Ishikawa (cell line): Measurements from ENCODE around the gene FAM83G.

Experiments used
- CEBPB ChIP-seq: IDR thresholded peaks from 2 replicates; pipeline ENCODE4 v1.6.1; 2012
- CREB1 ChIP-seq: IDR thresholded peaks from 2 replicates; pipeline ENCODE4 v1.6.1; 2012; ENCODE audit warnings: low read depth
- EGR1 ChIP-seq: IDR thresholded peaks from 2 replicates; pipeline ENCODE4 v1.6.1; 2012
- EP300 ChIP-seq: IDR thresholded peaks from 2 replicates; pipeline ENCODE4 v1.6.1; 2012; ENCODE audit warnings: borderline replicate concordance
- FOXM1 ChIP-seq: IDR thresholded peaks from 2 replicates; pipeline ENCODE4 v1.6.1; 2012; ENCODE audit warnings: low read depth, borderline replicate concordance
- NFIC ChIP-seq: IDR thresholded peaks from 2 replicates; pipeline ENCODE4 v1.6.1; 2012
- RAD21 ChIP-seq: IDR thresholded peaks from 2 replicates; pipeline ENCODE4 v1.6.1; 2012; ENCODE audit warnings: low read depth
- REST ChIP-seq: IDR thresholded peaks from 2 replicates; pipeline ENCODE4 v1.6.1; 2012; ENCODE audit warnings: low read depth, mild to moderate bottlenecking
- TAF1 ChIP-seq: IDR thresholded peaks from 2 replicates; pipeline ENCODE4 v1.6.1; 2012; ENCODE audit warnings: low read depth, mild to moderate bottlenecking
- TCF12 ChIP-seq: IDR thresholded peaks from 2 replicates; pipeline ENCODE4 v1.6.1; 2012; ENCODE audit warnings: low read depth
- TEAD4 ChIP-seq: IDR thresholded peaks from 2 replicates; pipeline ENCODE4 v1.6.1; 2012
- USF1 ChIP-seq: IDR thresholded peaks from 2 replicates; pipeline ENCODE4 v1.6.1; 2012
- YY1 ChIP-seq: IDR thresholded peaks from 2 replicates; pipeline ENCODE4 v1.6.1; 2012; ENCODE audit warnings: low read depth
- ZBTB7A ChIP-seq: IDR thresholded peaks from 2 replicates; pipeline ENCODE4 v1.6.1; 2012; ENCODE audit warnings: low read depth
- TF ChIP-seq, protein P1 (sequence below): IDR thresholded peaks from 2 replicates; pipeline ENCODE4 v1.6.1; 2012

The FAM83G gene

GRCh38 chr17:18977021-18977420 is 27.5 kb downstream of the FAM83G start:
- TF ChIP-seq REST (no peak), YY1 (no peak), FOXM1 (no peak), RAD21 (no peak), ZBTB7A (no peak), CREB1 (no peak), EGR1 (no peak)

- TF ChIP-seq CREB1, result no peak
- TF ChIP-seq YY1, result no peak
- TF ChIP-seq TCF12, result no peak
- no peak for TF ChIP-seq TAF1
- TF ChIP-seq NFIC, result no peak
- no peak for TF ChIP-seq CEBPB
- no peak for TF ChIP-seq RAD21
- TF ChIP-seq REST, result no peak
- TF ChIP-seq EGR1, result no peak
- TF ChIP-seq, protein P1, sequence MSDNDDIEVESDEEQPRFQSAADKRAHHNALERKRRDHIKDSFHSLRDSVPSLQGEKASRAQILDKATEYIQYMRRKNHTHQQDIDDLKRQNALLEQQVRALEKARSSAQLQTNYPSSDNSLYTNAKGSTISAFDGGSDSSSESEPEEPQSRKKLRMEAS, result no peak
- TF ChIP-seq FOXM1, result no peak
- no peak for TF ChIP-seq USF1
- TF ChIP-seq EP300, result no peak
- no peak for TF ChIP-seq ZBTB7A
- no peak for TF ChIP-seq TEAD4
Measured at GRCh38 chr17:18976201-18976600, 28.4 kb downstream of the FAM83G start.

GRCh38 chr17:18975597-18975996 is 29.0 kb downstream of the FAM83G start:
- no peak for TF ChIP-seq USF1
- no peak for TF ChIP-seq ZBTB7A
- TF ChIP-seq, protein P1, result no peak
- no peak for TF ChIP-seq CREB1
- no peak for TF ChIP-seq NFIC
- TF ChIP-seq TAF1, result no peak
- no peak for TF ChIP-seq TEAD4
- TF ChIP-seq EGR1, result no peak
- no peak for TF ChIP-seq TCF12
- no peak for TF ChIP-seq RAD21
- no peak for TF ChIP-seq CEBPB
- no peak for TF ChIP-seq YY1
- no peak for TF ChIP-seq EP300
- TF ChIP-seq REST, result no peak
- no peak for TF ChIP-seq FOXM1

DNA sequence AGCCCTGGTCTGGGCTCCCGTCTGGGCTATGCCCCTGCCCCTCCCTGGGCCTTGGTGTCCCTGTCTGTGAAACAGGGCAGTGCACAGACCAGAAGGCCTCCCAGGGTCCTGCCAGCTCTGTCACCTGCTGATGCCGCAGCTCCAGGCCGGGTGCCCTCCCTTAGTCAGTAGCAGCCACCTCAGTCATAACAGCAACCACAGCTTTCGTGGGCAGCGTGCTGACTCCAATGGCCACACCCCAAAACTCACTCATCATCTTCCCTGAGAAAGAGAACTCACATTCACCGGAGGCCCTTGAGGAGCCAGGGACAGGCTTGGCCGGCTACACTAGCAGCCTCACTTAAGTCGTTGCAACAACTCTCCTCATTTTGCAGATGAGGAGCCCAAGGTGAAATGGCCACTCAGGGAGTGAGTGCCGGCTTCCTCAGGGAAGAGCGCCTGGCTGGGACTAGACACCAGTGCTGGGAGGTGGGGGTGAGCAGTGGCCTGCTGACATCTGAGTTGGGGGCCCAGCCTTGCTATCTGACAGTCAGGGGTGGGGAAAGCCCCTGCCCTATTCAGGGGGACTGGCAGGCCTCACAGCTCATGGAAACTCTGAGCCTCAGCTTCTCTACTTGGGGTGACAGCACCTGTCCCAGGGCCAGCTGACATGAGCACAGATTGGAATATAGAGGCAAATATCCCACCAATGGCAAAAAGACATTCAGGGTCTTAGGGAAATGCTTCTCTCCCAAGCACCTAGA is 30.0 kb downstream of the FAM83G start:
- TF ChIP-seq TCF12, result no peak
- TF ChIP-seq TAF1, result no peak
- no peak for TF ChIP-seq TEAD4
- no peak for TF ChIP-seq CEBPB
- no peak for TF ChIP-seq RAD21

DNA sequence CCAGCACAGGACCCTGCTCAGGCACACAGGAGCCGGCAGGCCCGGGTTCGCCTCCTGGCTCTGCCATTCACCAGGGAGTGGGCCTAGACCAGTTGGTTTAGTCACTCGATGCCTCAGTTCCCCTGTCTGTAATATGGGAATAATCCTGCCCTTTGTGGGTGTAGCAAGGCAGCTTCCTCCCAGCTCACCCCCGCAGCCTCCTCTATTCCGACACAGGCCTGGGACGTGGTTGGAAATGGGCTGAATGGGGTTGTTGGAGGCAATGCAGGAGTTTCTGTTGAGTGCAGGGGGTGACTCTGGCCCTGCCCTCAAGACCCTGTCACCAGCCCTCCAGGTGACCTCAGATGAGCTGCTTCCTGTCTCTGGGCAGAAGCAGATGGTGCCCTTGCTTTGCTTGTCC is 32.8 kb downstream of the FAM83G start:
- TF ChIP-seq RAD21 (no peak), REST (no peak), EP300 (no peak), TEAD4 (no peak), FOXM1 (no peak), NFIC (no peak), YY1 (no peak), ZBTB7A (no peak), CREB1 (no peak)
